Astrocyte (in vitro differentiated cells and primary cell): Measurements from ENCODE around the gene DSN1.

Experiments used
- EZH2 ChIP-seq: IDR thresholded peaks from 2 replicates; pipeline ENCODE4 v1.6.1; 2012; ENCODE audit warnings: mild to moderate bottlenecking, low read length, inconsistent platforms; ENCODE audit not compliant: insufficient read depth
- TF ChIP-seq, protein P1 (sequence below): IDR thresholded peaks from 2 replicates; pipeline ENCODE4 v1.5.1; 2011; ENCODE audit warnings: low read depth, mild to moderate bottlenecking, inconsistent platforms, low read length, moderate library complexity; ENCODE audit not compliant: insufficient read depth

DNA sequence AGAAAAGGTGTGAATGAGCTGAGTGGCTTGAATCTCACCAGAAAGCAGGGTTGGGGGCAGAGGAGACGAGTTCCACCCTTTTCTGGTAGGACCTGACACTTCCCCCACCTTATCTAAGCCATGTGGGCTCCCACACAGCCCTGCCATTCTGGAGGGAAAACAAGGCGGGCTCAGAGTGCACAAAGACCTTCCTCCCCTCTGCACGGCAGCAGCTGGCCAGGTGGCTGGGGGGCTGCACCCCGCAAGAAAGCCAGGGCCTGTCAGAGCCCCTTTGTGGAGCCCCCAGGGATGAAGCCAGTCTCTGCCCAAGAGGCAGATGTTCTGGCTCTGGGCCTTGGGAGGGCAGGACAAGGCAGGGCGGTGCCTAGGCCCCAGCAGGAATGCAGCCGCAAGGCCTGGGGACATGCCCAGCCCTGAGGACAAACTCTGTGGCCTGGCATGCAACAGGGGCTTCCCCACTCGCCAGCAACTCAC is 48.4 kb upstream of the DSN1 start:
- TF ChIP-seq, protein P1, sequence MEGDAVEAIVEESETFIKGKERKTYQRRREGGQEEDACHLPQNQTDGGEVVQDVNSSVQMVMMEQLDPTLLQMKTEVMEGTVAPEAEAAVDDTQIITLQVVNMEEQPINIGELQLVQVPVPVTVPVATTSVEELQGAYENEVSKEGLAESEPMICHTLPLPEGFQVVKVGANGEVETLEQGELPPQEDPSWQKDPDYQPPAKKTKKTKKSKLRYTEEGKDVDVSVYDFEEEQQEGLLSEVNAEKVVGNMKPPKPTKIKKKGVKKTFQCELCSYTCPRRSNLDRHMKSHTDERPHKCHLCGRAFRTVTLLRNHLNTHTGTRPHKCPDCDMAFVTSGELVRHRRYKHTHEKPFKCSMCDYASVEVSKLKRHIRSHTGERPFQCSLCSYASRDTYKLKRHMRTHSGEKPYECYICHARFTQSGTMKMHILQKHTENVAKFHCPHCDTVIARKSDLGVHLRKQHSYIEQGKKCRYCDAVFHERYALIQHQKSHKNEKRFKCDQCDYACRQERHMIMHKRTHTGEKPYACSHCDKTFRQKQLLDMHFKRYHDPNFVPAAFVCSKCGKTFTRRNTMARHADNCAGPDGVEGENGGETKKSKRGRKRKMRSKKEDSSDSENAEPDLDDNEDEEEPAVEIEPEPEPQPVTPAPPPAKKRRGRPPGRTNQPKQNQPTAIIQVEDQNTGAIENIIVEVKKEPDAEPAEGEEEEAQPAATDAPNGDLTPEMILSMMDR = no peak
- no peak for TF ChIP-seq EZH2
